ENCODE results near the gene SINHCAF. TPM values are rescaled to one million over a fixed set of nuclear protein-coding genes. Genes with fewer than 3 reads are reported as not detected.
"Not testable (repeated sequence)": the region's sequence is repeated elsewhere in the genome, so short reads cannot be mapped to it uniquely, and the experiment has no call there.

SINHCAF gene
- total RNA-seq, 1 donor: 14.9 TPM

- no peak overlapping the region for H3K4me3 ChIP-seq (ENCODE audit: low read depth, low read length)
- no peak for DNase-seq (ENCODE audit: low read depth)
- TF ChIP-seq, protein P1, sequence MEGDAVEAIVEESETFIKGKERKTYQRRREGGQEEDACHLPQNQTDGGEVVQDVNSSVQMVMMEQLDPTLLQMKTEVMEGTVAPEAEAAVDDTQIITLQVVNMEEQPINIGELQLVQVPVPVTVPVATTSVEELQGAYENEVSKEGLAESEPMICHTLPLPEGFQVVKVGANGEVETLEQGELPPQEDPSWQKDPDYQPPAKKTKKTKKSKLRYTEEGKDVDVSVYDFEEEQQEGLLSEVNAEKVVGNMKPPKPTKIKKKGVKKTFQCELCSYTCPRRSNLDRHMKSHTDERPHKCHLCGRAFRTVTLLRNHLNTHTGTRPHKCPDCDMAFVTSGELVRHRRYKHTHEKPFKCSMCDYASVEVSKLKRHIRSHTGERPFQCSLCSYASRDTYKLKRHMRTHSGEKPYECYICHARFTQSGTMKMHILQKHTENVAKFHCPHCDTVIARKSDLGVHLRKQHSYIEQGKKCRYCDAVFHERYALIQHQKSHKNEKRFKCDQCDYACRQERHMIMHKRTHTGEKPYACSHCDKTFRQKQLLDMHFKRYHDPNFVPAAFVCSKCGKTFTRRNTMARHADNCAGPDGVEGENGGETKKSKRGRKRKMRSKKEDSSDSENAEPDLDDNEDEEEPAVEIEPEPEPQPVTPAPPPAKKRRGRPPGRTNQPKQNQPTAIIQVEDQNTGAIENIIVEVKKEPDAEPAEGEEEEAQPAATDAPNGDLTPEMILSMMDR (IDR thresholded peaks at IDR 0.05; ENCODE audit: insufficient read depth, low read length): no peak
These were observed 46.5 kb downstream of the SINHCAF start for GRCh38 chr12:31279390-31279924.

DNA sequence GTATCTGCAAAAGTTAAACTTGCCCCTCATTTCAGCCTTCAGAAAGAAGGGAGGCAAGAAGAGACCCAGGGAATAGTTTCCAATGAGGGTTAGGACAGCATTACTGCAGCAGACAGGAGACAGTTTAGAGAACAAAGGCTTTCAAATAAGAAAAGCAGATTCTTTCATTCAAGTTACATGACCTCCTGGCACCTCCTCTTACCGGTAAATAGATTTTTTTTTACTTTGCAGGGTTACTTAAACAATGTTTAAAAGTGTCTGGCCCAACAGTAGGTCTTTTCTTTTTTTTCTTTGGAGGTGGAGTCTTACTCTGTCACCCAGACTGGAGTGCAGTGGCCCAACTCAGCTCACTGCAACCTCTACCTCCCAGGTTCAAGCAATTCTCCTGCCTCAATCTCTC lies 47.1 kb downstream of the SINHCAF start:
- TF ChIP-seq, protein P1 (IDR thresholded peaks at IDR 0.05; ENCODE audit: insufficient read depth, low read length): no peak
- DNase-seq (ENCODE audit: low read depth): no peak
- no peak overlapping the region for H3K4me3 ChIP-seq (ENCODE audit: low read depth, low read length)

- TF ChIP-seq, protein P1 (IDR thresholded peaks at IDR 0.05; ENCODE audit: insufficient read depth, low read length): no peak
- no peak for DNase-seq (ENCODE audit: low read depth)
- H3K4me3 ChIP-seq (ENCODE audit: low read depth, low read length): no peak overlapping the region
These were observed 47.5 kb downstream of the SINHCAF start for GRCh38 chr12:31278424-31278823.

- DNase-seq (ENCODE audit: low read depth): no peak
- TF ChIP-seq, protein P1 (IDR thresholded peaks at IDR 0.05; ENCODE audit: insufficient read depth, low read length): no peak
- H3K4me3 ChIP-seq (ENCODE audit: low read depth, low read length): no peak overlapping the region
These were observed 48.9 kb downstream of the SINHCAF start for GRCh38 chr12:31277081-31277480.

DNA sequence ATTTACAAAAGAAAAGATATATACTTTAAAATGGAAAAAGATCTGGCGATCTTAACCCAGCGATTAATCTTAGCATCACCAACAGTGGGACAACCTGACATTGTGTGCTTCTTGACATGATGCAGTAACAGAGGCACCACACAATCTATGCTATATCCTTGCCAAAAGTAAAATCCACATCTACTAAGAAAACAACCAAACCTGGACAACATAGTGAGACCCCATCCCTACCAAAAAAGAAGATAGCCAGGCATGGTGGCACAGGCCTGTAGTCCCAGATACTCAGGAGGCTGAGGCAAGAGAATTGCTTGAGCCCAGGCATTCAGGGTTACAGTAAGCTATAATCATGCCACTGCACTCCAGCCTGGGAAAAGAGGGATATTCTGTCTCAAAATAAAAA lies 50.5 kb downstream of the SINHCAF start:
- no peak overlapping the region for H3K4me3 ChIP-seq (ENCODE audit: low read depth, low read length)
- DNase-seq (ENCODE audit: low read depth): no peak
- TF ChIP-seq, protein P1 (IDR thresholded peaks at IDR 0.05; ENCODE audit: insufficient read depth, low read length): no peak

- peak; percentile 20 for DNase-seq (ENCODE audit: low read depth)
- no peak overlapping the region for H3K4me3 ChIP-seq (ENCODE audit: low read depth, low read length)
- TF ChIP-seq, protein P1 (IDR thresholded peaks at IDR 0.05; ENCODE audit: insufficient read depth, low read length): no peak
These were observed 51.2 kb downstream of the SINHCAF start for GRCh38 chr12:31274520-31275300.

GRCh38 chr12:31273794-31274193 lies 52.2 kb downstream of the SINHCAF start:
- not testable (repeated sequence) for H3K4me3 ChIP-seq (ENCODE audit: low read depth, low read length); DNase-seq (ENCODE audit: low read depth)
